HUES6 (cell line): ENCODE measurements around the gene IRAG1.

Experiments used
- H3K27ac ChIP-seq: 2 replicates; pipeline ENCODE4 v1.7.0; 2013; ENCODE audit warnings: low read depth, mild to moderate bottlenecking, low read length, inconsistent platforms
- H3K27me3 ChIP-seq: 2 replicates; pipeline ENCODE4 v1.6.1; 2013; ENCODE audit warnings: low read length; ENCODE audit not compliant: control insufficient read depth, insufficient read depth
- H3K36me3 ChIP-seq: 2 replicates; pipeline ENCODE4 v1.6.1; 2013; ENCODE audit warnings: low read length; ENCODE audit not compliant: control insufficient read depth, insufficient read depth
- H3K4me1 ChIP-seq: 2 replicates; pipeline ENCODE4 v1.6.1; 2013; ENCODE audit warnings: low read length; ENCODE audit not compliant: control insufficient read depth, insufficient read depth
- H3K4me3 ChIP-seq: 2 replicates; pipeline ENCODE4 v1.5.1; 2013; ENCODE audit warnings: low read depth, low read length
- H3K9ac ChIP-seq: one replicate; pipeline ENCODE4 v1.6.1; 2013; ENCODE audit warnings: mild to moderate bottlenecking, low read length
- H3K9me3 ChIP-seq: 2 replicates; pipeline ENCODE4 v1.6.1; 2013; ENCODE audit warnings: low read depth, low read length; ENCODE audit not compliant: control insufficient read depth, insufficient read depth

Gene IRAG1

DNA sequence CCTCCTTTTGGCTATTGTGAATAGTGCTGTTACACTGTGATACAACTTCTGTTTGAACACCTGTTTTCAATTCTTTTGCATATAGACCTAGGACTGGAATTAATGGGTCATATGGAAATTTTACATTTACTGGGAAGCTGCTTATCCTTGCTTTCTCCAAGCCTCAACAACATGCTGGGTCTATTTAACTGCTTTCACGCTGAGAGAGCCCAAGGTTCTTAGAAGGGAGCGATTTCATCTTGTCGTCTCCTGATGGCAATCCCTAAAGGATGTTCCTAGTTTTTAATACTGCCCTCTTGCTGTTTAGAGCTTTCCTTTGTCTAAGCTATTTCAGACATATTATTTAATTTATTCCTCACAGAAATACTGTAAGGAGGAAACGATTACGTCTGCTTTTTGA is 15.5 kb downstream of the IRAG1 start:
- Histone ChIP-seq H3K4me3 (no peak overlapping the region), H3K9me3 (no peaks in the 10 kb centered on the region), H3K36me3 (no peaks in the 10 kb centered on the region), H3K27me3 (no peaks in the 10 kb centered on the region), H3K27ac (no peak overlapping the region), H3K9ac (no peak overlapping the region), H3K4me1 (peaks cover 14% of the 10 kb centered on the region)

DNA sequence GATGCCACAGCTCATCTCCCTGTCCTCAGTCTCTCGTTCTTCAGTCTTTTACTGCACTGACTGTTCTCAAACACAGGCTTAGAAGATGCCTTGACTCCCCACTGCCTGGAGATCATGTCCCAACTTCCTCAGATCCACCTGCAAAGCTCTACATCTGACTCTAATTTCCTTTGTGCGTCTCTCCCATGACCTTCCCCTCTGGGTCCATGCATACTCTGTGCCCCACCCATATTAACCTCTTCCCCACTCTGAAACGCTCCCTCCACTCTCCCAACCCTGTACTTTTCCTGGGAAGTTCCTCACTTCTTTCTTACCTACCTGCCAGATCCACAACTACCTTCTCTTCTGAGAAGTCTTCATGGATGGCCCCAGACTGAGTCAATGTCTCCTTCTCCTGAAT is 16.6 kb downstream of the IRAG1 start:
- Histone ChIP-seq H3K27me3 (no peaks in the 10 kb centered on the region), H3K27ac (no peak overlapping the region), H3K9ac (no peak overlapping the region)

GRCh38 chr11:10674911-10675440 is 18.6 kb downstream of the IRAG1 start:
- H3K4me1 ChIP-seq, result peaks cover 14% of the 10 kb centered on the region
- H3K9ac ChIP-seq, result no peak overlapping the region
- no peak overlapping the region for H3K27ac ChIP-seq
- no peaks in the 10 kb centered on the region for H3K36me3 ChIP-seq
- H3K9me3 ChIP-seq, result no peaks in the 10 kb centered on the region
- H3K4me3 ChIP-seq, result no peak overlapping the region
- H3K27me3 ChIP-seq, result no peaks in the 10 kb centered on the region

More for the DNA sequence above, 16.6 kb downstream of the IRAG1 start:
- Histone ChIP-seq H3K4me3 (no peak overlapping the region), H3K36me3 (no peaks in the 10 kb centered on the region), H3K9me3 (no peaks in the 10 kb centered on the region), H3K4me1 (peaks cover 14% of the 10 kb centered on the region)

DNA sequence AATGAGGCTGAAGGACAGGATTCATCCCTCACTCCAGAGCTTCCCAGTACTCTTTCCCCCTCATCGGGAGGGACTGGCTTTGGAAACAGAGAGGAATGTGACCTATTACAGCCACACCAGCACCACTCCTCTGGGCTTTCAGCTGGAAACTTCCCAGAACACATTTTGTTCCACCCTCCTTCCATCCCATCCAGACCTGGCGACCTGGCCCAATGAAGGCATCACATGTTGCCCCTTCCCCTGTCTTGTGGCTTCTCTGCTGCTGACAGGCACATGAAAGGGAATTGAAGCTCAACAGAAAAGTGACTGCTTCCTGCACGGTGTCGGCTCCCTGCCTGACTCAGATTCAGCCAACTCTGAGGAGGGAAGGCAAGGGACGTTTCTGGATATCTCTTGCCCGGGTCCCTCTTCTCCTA is 19.1 kb downstream of the IRAG1 start:
- Histone ChIP-seq H3K36me3 (no peaks in the 10 kb centered on the region), H3K4me3 (no peak overlapping the region), H3K27me3 (no peaks in the 10 kb centered on the region), H3K27ac (no peak overlapping the region), H3K4me1 (peaks cover 14% of the 10 kb centered on the region), H3K9me3 (no peaks in the 10 kb centered on the region), H3K9ac (no peak overlapping the region)

DNA sequence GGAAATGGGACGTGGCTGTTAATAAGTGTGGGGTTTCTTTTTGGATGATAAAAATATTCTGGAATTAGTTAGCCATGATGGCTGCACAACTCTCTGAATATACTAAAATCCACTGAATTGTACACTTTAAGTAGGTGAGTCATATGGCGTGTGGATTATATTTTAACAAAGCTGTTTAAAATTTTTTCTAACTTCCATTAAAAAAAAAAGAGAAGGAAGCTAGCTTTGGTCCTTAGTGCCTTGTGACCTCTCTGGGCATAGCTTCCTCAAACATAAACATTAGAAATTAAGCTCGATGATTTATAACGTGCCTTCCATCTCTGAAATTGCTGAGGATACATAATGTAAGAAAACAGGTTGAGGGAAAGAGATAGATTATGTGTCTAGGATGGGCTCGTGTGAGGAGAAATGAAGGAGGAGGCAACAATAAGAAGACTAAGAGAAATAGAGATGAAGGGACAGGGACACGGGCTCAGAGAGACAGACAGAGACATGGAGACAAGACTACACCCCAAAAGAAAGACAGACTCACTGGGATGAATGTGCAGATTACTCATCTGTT is 20.0 kb downstream of the IRAG1 start:
- Histone ChIP-seq H3K36me3 (no peaks in the 10 kb centered on the region), H3K9me3 (no peaks in the 10 kb centered on the region), H3K9ac (no peak overlapping the region), H3K27ac (no peak overlapping the region), H3K4me3 (no peak overlapping the region), H3K27me3 (no peaks in the 10 kb centered on the region), H3K4me1 (peaks cover 14% of the 10 kb centered on the region)

GRCh38 chr11:10670099-10670498 is 23.5 kb downstream of the IRAG1 start:
- H3K4me1 ChIP-seq, result peaks cover 16% of the 10 kb centered on the region
- no peaks in the 10 kb centered on the region for H3K9me3 ChIP-seq
- no peaks in the 10 kb centered on the region for H3K27me3 ChIP-seq
- H3K27ac ChIP-seq, result no peak overlapping the region
- no peaks in the 10 kb centered on the region for H3K36me3 ChIP-seq
- H3K4me3 ChIP-seq, result no peak overlapping the region
- H3K9ac ChIP-seq, result no peak overlapping the region

DNA sequence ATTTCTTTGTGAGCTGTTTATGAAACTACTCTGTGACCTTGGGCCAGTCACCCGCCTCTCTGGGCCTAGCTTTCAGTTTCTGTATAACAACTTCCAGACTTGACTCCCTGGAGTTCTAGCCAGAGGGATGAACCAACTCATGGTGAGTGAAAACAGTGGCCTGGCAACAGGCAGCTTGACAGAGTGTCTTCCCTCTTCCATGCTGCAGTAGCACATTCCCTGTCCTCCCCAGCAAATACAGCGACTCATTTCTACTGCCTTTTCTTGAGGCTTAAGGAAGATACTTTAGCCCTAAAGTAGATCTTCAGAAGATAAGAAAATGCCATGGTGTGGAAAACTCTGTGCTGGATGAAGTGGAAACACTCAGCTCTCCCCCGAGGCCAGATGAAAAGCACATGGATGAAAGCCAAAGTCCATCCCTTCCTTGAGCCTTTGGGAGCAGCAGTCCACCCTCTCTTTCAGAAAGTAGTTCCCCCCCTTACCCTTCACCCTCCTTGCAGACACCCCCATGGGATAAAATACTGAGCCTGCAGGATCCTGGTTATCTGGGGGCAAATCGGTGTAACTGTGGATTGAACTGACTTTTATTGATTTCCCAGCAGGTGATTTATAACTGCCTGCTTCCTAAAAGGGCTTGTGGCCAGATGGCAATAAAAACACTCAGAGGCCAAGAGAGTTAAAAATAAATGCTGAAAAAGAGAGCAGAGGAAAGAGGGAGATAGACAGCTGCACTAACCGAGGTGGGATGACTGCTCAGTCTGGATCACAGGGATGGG is 24.1 kb downstream of the IRAG1 start:
- Histone ChIP-seq H3K36me3 (no peaks in the 10 kb centered on the region), H3K4me3 (no peak overlapping the region), H3K9ac (no peak overlapping the region), H3K9me3 (no peaks in the 10 kb centered on the region), H3K27ac (no peak overlapping the region), H3K4me1 (peaks cover 10% of the 10 kb centered on the region; the same call in 1 of the 2 replicates), H3K27me3 (no peaks in the 10 kb centered on the region)

- Histone ChIP-seq H3K9ac (no peak overlapping the region), H3K36me3 (no peaks in the 10 kb centered on the region), H3K9me3 (no peaks in the 10 kb centered on the region), H3K27me3 (no peaks in the 10 kb centered on the region), H3K27ac (no peak overlapping the region), H3K4me3 (no peak overlapping the region), H3K4me1 (peaks cover 9% of the 10 kb centered on the region; the same call in 1 of the 2 replicates)
These were observed 26.1 kb downstream of the IRAG1 start for GRCh38 chr11:10667521-10667885.

DNA sequence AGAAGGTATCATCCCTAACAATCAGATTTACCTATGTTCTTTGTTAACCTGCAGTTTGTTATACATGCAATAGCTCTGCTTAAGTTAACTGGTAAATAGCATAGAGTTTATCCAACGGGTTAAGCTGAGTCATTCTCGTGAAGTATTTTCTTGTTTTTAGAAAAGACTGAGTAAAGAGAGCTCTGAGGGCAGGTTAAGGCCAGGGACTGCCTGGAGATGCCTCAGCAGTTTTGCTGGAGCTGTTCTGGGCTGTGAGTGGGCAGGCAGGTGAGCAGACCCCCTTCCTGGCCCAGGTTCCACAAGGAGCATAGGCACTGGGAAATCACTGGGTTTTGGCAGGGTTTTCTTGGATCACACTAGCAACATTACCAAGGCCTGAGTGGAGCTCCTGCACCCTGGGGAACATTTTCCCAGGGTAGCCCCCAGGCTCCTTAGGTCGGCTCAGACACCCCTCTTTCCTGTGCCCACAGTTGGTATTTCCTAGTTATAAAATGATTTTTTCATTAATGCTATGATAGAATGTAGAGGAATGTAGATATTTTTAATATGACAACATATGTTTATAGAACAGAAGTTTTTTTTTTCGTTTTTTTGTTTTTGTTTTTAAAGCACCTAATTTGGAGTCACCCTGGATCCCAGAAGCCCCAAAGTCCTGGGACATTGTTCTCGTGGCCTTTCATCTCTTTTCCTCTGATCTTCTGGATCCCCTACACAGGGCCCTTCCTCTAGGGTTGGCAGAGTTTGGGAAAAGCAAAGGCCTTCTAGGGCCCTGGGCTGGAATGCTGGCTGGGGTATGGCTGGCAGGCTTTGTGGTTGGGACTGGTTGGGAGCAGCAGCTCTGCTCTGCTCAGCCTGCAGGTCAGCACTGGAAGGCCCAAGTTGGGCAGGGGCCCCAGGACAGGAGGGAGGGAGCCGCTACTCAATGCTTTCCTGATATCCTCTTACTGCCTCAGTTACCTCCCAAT is 26.7 kb downstream of the IRAG1 start:
- Histone ChIP-seq H3K27me3 (no peaks in the 10 kb centered on the region), H3K4me1 (peaks cover 9% of the 10 kb centered on the region; the same call in 1 of the 2 replicates), H3K9me3 (no peaks in the 10 kb centered on the region), H3K27ac (no peak overlapping the region), H3K9ac (no peak overlapping the region), H3K36me3 (no peaks in the 10 kb centered on the region), H3K4me3 (no peak overlapping the region)

GRCh38 chr11:10664496-10664895 is 29.1 kb downstream of the IRAG1 start:
- Histone ChIP-seq H3K4me1 (peaks cover 13% of the 10 kb centered on the region; the same call in 1 of the 2 replicates), H3K4me3 (no peak overlapping the region), H3K27ac (no peak overlapping the region), H3K27me3 (no peaks in the 10 kb centered on the region), H3K9me3 (no peaks in the 10 kb centered on the region), H3K9ac (no peak overlapping the region), H3K36me3 (no peaks in the 10 kb centered on the region)
